Measurements from ENCODE around the gene SUPT3H.
"Not testable (repeated sequence)": the region's sequence is repeated elsewhere in the genome, so short reads cannot be mapped to it uniquely, and the experiment has no call there.

Gene SUPT3H

DNA sequence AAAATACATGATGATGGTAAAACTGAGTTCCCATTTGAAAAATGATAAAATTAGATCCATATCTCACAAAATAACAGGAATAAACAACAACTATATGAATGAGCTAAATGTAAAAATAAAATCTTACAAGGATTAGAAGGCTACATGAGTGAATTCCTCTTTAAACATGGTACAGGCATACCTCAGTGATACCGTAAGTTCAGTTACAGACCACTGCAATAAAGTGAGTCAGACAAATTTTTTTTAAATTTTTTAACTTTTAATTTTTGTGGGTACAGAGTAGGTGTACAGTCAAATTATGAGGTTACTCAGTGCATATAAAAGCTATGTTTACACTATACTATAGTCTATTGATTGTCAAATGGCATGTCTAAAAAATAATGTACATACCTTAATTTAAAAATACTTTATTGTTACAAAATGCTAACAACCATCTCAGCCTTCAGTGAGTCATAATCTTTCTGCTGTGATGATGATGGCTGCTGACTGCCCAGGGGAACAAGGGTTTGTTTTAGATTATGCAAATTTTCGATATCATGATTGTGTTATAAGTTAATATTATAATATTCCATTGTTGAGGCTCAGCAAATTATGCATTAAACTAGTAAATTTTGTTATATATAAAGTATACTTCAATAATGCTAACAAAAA, 272.4 kb downstream of the SUPT3H start:
- DNase-seq: no peak

DNA sequence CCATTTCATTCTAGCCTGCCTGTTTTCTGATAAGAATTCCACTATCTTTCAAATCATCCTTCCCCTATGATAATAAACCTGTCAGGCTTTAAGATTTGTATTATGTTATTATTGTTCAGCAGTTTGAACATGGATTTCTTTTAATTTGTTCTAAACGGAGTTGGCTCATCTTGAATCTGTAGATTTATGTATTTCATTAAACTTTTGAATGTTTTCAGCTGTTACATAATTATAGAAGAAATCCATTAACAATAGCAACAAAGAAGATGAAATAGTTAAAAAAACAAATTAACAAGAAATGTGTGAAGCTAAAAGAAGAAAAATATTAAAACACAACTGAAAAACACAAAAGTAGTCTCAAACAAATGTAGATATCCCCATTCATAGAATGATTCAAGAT, 273.3 kb downstream of the SUPT3H start:
- no peak for DNase-seq

DNA sequence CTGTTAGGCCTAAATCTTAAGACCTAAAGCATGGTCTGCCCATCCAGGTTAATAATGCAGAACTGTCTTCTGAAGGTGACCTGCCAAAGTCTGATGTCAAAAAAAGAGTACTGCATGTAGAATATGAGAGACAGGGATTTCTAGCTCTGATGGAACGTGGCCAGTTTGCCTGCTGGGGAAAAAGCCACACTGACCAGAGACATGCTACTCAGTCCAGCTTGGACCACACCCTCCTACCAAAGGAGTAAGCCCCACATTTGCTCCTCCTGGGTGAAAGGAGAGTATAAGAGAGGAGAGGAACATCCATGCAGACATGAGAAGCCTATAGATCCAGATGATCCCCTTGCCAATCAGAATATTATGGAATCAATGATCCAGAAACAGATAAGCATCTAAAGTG, 279.5 kb downstream of the SUPT3H start:
- DNase-seq: no peak

DNA sequence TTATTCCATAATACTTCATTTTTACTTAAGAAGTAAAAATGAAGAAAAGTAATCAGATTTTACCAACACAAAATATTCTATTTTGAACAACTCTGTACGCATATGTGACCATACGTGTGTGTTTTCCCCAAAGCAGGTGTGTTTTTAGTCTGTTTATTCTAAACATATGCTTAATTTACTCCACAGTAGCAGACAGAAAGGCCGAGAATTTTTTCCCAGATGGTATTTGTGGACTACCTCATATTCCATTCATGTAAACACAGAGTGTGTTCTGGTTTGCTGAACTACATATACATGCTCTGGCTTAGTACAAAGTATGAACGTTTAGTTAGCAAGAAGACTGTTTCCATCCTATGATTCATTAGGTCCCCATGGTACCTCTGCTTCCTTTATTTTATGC, 282.9 kb downstream of the SUPT3H start:
- DNase-seq: no peak

DNA sequence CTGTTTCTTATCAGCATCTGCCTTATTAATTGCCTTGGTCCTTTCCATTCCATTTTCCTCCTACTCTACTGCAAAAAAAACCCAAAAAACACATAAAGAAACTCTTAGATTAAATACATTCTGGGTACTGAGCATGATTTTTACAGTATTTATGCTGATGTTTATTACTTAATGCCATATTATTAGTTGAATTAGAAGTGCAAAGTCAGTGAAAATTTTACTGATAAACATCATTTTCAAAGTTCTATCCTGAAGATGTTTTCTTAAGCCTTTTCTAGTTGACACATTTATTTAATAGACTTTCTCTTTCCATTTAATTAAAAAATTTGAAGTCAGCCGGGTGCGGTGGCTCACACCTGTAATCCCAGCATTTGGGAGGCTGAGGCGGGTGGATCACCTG, 285.6 kb downstream of the SUPT3H start:
- DNase-seq: no peak

DNA sequence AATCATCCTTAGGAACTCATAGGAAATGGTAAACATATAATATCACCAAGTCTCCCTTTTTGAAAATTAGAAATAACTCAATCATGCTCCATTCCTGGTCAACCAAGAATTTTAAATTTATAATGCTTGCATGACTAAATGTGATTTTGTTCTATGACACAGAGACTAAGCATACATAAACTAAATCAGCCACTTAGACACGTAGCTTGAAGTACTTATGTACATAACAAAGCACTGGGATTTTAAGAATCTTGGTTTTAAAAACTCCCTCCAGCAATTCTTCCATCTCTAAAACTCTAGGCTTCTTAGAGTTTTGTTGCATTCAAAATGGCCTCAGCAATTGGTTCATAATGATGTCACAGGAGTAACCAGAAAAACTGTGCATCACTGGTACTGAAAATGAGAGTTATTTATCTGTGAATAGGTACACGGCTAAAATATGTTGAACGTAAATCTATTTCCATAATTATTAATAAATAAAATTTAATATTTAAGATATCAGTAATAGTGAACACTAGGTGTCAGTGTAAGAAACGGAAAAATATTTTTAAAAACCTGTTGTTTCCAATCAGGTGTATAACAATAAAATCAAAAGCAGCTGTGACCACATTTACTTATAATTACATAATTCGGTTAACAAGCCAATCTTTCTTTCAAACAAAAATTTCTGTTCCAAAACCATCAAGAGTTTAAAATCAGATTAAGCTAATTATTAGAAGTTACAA, 291.2 kb downstream of the SUPT3H start:
- no peak for DNase-seq

DNA sequence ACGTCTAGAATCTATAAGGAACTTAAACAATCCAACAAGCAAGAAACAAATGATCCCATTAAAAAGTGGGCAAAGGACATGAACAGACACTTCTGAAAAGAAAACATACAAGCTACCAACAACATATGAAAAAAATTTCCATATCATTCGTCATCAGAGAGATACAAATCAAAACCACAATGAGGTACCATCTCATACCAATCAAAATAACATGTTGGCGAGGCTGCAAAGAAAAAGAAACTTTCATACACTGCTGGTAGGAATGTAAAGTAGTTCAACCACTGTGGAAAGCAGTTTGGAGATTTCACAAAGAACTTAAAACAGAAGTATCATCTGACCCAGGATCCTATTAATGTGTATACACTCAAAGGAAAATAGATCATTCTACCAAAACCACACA, 293.5 kb downstream of the SUPT3H start:
- DNase-seq: no peak

DNA sequence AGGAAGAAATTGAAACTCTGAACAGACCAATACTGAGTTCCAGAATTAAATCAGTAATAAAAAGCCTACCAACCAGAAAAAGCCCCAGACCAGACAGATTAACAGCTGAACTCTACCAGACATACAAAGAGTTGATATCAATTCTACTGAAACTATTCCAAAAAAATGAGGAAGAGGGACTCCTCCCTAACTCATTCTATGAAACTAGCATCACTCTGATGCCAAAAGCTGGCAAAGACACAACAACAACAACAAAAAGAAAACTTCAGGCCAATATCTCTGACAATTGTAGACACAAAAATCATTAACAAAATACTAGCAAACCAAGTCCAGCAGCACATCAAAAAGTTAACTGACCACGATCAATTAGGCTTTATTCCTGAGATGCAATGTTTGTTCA, 295.6 kb downstream of the SUPT3H start:
- DNase-seq: no peak

DNA sequence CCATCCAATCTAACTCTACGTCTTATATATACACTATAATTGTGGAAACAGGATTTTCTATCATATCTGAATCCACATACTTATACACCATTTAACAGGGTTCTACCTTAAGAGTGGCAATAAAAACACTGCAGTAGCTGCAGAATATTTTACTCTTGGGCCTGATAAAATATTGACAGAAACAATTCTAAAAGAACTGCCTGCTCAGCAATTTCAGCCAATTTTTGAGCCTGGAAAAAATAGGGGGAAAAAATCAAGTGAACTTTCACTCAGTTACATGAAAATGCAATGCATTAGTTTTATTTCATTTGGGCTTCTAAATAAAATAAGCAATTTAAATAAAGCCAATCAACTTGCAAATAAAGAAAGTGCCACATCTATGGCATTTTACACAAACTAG, 296.1 kb downstream of the SUPT3H start:
- no peak for DNase-seq

DNA sequence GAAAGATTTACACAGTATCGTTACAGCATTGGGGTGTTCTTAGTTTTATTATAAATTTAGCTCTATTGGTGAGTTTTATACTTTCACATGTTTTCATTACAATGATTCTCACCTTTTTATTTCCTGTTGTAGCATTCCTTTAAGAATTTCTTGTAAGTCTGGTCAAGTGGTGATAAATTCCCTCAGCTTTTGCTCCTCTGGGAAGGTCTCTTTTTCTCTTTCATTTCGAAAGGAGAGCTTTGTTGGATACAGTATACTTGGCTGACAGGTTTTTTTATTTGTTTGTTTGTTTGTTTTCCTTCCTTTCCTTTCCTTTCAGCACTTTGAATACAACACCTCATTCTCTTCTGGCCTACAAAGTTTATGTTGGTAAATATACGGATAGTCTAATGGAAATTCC, 299.3 kb downstream of the SUPT3H start:
- DNase-seq: no peak

DNA sequence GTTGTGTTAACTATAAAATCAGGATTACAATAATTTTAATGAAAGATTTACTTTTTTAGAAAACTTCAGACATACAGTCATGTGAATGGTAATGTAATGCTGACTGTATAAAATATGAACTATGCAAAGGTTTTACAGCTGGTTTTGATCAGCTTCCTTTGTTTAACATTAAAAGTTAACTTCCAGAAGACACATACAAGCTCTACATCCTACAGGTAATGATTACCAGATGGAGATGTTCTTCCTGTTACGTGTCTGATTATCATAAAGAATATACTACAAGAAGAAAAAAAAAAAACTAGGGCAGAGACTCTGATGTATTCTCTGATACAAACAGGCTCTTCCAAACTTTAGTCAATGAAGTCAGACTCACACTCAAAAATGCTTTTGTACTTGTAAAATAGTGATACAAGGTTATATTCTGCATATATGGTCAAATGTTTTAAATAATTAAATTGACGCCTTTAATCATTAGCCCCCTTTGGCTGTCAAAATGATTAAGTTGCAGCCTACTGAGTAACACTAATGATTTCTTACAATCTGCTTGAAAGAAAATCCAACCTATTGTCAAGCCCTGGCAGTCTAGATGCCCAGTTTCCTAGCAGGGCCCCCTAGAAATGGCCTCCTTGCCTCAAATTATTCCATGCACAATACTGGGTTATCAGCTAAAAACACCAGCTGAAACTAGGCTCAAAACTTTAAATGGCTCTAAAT, 301.4 kb downstream of the SUPT3H start:
- DNase-seq: no peak

DNA sequence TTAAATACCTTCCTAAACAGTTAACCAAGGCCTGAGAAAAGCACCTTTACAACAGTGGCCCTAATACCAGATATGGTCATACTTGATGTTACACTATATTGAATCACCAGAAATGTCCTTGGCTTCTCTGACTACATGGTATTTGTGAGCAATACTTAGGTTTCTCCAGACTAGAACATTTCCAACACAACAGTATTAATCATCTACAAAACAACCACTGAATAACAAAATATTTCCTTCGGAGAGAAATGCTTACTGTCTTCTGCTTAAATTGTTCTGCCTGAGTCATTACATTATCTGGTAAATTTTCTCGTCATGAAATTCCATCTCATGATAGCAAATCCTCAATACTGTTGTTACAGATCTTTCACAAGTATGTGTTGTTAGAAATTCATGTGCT, 302.5 kb downstream of the SUPT3H start:
- DNase-seq: no peak

DNA sequence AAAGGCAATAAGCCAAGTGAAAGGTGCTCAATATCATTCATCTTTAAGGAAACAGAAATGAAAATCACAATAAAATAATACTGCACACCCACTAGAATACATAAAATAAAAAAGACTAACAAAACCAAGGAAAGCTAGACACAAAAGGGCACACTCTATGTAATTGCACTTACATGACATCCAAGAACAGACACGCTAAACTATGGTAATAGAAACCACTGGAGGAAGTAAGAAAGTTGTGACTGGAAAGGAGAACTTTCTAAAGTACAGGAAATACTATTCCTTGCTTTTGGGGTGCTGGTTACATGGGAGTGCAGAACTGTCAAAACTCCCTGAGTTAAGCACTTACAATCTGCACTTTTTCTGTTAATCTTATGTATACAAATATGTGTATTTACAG, 303.3 kb downstream of the SUPT3H start:
- no peak for DNase-seq

DNA sequence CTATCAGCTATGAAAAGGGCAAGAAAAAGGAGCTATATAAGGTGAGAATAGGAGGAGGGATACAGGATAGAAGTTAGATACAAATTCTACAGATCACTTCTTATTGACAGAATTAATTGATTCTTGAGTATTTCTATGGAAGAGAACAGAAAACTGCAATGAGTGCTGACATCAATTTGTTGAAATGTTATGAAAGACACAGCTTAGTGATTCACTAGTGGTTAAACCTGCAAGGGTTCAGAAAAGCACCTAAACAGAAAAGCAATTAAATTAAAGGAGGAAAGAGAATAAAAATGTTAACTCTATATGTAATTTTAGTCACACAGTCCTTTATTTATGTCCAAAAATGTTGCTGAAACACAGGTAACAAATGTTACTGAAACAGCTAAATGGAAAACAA, 304.0 kb downstream of the SUPT3H start:
- DNase-seq: no peak

DNA sequence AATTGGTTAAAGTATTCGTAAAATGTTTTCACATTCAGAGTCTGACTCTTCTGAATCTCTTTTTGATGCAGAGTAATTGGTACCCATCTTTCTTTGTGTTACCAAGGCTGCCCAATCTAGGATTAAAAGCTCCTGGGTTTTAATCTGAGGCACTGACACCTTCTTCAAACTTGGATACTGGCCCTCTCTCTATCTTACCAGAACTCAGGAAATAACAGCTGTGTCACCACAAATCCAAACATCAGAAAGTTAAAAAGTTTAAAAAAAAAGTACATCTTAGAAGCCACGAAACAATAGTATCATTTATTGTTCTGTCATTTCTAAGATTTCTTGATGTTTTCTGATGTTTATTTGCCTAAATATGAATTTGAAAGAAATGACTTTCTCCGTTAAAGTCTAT, 305.1 kb downstream of the SUPT3H start:
- DNase-seq: no peak

DNA sequence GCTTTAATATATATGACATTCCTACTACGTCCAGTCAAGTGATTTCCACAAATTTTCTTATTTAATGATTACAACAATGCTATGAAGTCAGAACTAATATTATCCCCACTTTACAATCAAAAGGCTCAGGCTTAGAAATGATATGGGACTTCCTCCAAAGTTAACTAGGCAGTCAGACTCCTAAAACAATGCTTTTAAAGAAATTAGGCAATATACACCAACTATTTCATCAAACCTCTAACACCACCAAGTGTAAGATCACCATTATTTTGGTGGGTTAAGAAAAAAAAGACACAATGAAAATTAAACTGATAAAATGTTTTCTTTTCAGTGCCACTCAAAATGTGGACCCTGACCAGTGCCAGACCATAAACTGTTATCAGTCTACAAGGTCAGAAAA, 305.7 kb downstream of the SUPT3H start:
- DNase-seq: no peak

DNA sequence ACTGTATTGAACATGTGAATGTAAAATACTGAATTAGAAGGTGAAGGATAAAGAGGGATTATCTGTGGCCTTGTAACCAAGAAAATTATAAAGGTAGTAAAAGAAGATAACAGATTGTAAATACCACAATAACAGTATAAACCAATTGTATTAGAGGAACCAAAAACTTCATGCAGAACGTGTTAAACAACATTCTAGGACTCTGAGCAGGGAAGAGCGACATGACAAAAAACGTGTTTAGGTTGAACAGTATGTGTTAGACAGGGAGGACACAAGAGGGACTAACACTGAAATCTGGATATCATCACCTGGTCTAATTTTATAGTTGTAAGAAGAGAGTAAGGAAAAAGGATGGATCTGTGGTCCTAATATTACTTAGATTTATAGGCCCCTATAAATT, 308.6 kb downstream of the SUPT3H start:
- DNase-seq: no peak

DNA sequence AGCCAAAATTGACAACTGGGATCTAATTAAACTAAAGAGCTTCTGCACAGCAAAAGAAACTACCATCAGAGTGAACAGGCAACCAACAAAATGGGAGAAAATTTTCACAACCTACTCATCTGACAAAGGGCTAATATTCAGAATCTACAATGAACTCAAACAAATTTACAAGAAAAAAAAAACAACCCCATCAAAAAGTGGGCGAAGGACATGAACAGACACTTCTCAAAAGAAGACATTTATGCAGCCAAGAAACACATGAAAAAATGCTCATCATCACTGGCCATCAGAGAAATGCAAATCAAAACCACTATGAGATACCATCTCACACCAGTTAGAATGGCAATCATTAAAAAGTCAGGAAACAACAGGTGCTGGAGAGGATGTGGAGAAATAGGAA, 310.3 kb downstream of the SUPT3H start:
- DNase-seq: not testable (repeated sequence)

DNA sequence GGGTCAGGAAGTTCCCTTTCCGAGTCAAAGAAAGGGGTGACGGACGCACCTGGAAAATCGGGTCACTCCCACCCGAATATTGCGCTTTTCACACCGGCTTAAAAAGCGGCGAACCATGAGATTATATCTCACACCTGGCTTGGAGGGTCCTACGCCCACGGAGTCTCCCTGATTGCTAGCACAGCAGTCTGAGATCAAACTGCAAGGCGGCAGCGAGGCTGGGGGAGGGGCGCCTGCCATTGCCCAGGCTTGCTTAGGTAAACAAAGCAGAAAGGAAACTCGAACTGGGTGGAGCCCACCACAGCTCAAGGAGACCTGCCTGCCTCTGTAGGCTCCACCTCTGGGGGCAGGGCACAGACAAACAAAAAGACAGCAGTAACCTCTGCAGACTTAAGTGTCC, 315.1 kb downstream of the SUPT3H start:
- DNase-seq: not testable (repeated sequence)

DNA sequence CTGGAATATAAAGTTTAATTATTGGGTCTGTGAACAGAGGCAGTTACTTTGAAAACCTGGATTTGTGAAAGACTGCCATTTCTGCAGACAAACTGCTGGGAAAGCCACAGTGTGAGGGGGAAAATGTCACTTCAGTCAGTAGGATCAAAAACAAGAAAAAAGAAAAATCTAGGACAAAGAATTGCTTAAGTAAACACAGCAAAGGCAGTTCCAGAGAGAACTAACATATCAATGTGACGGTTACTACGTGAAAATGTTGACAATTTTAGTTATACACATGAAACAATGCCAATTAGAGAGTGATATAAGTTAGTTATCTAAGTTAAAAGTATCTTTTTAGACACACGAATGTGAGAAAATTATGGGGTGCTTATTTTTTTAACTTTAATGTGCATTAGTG, 320.0 kb downstream of the SUPT3H start:
- no peak for DNase-seq

DNA sequence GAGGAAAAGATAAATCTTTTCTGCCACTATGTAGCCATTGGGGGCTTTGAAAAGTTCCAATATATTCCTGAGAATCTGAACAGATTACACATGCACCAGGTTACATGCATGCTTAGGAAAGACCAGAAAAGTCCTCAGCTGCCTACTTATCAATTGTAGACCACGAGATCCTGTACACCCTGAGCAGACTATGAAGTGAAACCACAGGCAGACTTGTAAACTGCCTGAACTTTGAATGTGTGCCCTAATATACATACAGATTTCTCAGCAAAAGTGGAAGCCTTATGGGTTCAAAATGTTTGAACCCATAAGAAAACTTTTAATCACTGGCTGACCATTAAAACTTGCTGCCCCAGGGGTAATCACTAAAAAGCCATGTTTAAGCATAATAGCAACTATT, 323.1 kb downstream of the SUPT3H start:
- DNase-seq: no peak

DNA sequence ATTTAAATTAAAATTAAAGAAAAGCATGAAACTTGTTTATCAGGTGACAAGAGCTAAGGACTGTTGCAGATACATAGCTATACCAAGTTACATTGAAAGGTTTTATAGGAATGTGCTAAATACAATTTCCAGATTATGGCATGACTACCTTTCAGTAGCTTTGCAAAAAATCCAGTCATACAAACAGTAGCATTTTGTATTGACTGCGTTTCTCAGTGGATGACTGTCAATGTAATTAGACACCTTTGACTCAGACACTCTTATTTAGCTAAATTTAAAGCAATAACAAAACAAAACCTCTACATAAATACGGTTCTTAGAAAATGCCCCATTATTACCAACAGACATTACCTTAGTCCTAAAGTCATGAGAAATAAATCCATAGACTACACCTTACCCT, 325.4 kb downstream of the SUPT3H start:
- no peak for DNase-seq

DNA sequence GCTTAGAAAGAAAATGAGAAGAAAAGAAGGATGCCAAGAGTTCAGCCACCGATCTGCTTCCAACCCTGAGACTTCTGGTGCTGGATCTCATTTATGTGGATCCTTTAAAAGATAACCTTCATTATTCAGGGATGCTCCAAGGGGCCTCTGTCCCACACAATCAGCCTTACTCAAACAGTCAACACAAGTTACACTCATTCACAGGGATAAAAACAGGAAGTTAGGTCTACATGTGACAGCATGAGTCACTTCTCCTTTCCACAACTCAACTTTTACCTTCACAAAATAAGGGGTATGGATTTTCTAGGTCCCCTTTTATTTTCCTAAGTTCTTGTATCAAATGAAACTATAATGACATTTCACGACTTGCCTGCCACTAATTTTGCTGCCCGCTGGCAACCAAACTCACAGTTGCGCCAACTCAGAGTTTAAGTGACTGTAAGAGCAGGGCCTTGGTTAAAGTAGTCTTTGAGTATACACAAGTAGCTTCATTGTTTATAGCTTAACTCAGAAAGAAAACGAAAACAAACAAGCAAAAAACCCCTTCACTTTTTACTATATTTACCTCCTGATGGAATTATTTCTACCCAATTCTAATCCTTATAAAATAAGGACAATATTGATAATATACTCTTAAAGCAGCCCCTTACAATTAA, 328.4 kb downstream of the SUPT3H start:
- DNase-seq: no peak

DNA sequence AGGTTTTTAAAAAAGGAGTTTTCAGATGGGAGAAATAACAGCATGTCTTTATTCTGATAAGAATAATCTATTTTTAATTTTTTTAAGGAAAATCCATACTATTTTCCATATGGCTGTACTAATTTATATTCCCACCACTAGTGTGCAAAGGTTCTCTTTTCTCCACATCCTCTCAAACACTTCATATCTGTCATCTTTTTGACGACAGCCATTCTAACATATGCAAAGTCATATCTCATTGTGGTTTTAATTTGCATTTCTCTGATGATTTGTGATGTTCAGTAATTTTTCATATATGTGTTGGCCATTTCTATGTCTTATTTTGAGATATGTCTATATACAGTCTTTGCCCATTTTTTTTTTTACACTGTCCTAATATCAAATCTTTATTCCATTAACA, 330.2 kb downstream of the SUPT3H start:
- DNase-seq: no peak

All from stimulated activated CD4-positive, alpha-beta T cell treated with anti-CD3 and anti-CD28 coated beads, Interleukin-15, amount 100 ng/mL, for 24 hours (primary cell).